WTC11 (cell line): ENCODE data around the gene ATP5ME. TPM values are rescaled to one million over a fixed set of nuclear protein-coding genes. Genes with fewer than 3 reads are reported as not detected.

Experiments used
- ATF6 ChIP-seq: sonication (generic); formaldehyde crosslinking; IDR thresholded peaks from 2 replicates; pipeline ENCODE4 v1.8.1; 2023; ENCODE audit warnings: mild to moderate bottlenecking, missing genetic modification reagents
- CREM ChIP-seq: sonication (generic); formaldehyde crosslinking; IDR thresholded peaks from 2 replicates; pipeline ENCODE4 v1.8.1; 2022; ENCODE audit warnings: mild to moderate bottlenecking, missing genetic modification reagents, moderate library complexity
- FOXP4 ChIP-seq: sonication (generic); formaldehyde crosslinking; IDR thresholded peaks from 2 replicates; pipeline ENCODE4 v1.8.0; 2022; ENCODE audit warnings: mild to moderate bottlenecking, missing genetic modification reagents
- GABPB1 ChIP-seq: sonication (generic); formaldehyde crosslinking; IDR thresholded peaks from 2 replicates; pipeline ENCODE4 v1.8.1; 2023; ENCODE audit warnings: mild to moderate bottlenecking, missing genetic modification reagents
- GTF2I ChIP-seq: fragments of 250-450 bp; sonication (Bioruptor Pico); conservative IDR thresholded peaks from 2 replicates; pipeline ENCODE4 v1.4.0; 2021; ENCODE audit warnings: mild to moderate bottlenecking
- JAZF1 ChIP-seq: fragments of 250-450 bp; sonication (Bioruptor Pico); IDR thresholded peaks from 2 replicates; pipeline ENCODE4 v1.9.0; 2021; ENCODE audit warnings: moderate library complexity, mild to moderate bottlenecking, inconsistent platforms
- MYBL2 ChIP-seq: sonication (generic); formaldehyde crosslinking; IDR thresholded peaks from 2 replicates; pipeline ENCODE4 v1.8.1; 2023; ENCODE audit warnings: mild to moderate bottlenecking, moderate library complexity, missing genetic modification reagents
- NR3C1 ChIP-seq: sonication (generic); formaldehyde crosslinking; conservative IDR thresholded peaks from 2 replicates; pipeline ENCODE4 v1.8.1; 2023; ENCODE audit warnings: low read depth, mild to moderate bottlenecking, missing genetic modification reagents
- RELA ChIP-seq: sonication (generic); formaldehyde crosslinking; IDR thresholded peaks from 2 replicates; pipeline ENCODE4 v1.8.1; 2022; ENCODE audit warnings: missing genetic modification reagents, mild to moderate bottlenecking, borderline replicate concordance
- TEAD4 ChIP-seq: sonication (generic); formaldehyde crosslinking; IDR thresholded peaks from 2 replicates; pipeline ENCODE4 v1.8.0; 2022; ENCODE audit warnings: mild to moderate bottlenecking, missing genetic modification reagents
- TP53 ChIP-seq: sonication (generic); formaldehyde crosslinking; IDR thresholded peaks from 2 replicates; pipeline ENCODE4 v1.8.1; 2023; ENCODE audit warnings: mild to moderate bottlenecking, missing genetic modification reagents
- ZNF232 ChIP-seq: sonication (generic); formaldehyde crosslinking; IDR thresholded peaks from 2 replicates; pipeline ENCODE4 v1.8.0; 2022; ENCODE audit warnings: mild to moderate bottlenecking, missing genetic modification reagents
- ZNF423 ChIP-seq: fragments of 250-450 bp; sonication (Bioruptor Pico); IDR thresholded peaks from 2 replicates; pipeline ENCODE4 v2.1.2; 2022; ENCODE audit warnings: mild to moderate bottlenecking, moderate library complexity
- total RNA-seq: library from RNA; stranded (reverse); gene quantifications from 3 replicates; pipeline ENCODE4 v1.2.3, GENCODE V29; 2021
- TF ChIP-seq, protein P1 (sequence below): sonication (generic); formaldehyde crosslinking; IDR thresholded peaks from 2 replicates; pipeline ENCODE4 v1.8.1; 2022; ENCODE audit warnings: low read depth, missing genetic modification reagents, borderline replicate concordance
- TF ChIP-seq, protein P2 (sequence below): sonication (generic); formaldehyde crosslinking; IDR thresholded peaks from 2 replicates; pipeline ENCODE4 v1.8.1; 2023; ENCODE audit warnings: mild to moderate bottlenecking, missing genetic modification reagents, moderate library complexity
- TF ChIP-seq, protein P3 (sequence below): sonication (generic); formaldehyde crosslinking; IDR thresholded peaks from 2 replicates; pipeline ENCODE4 v1.8.0; 2023; ENCODE audit warnings: missing genetic modification reagents, mild to moderate bottlenecking, borderline replicate concordance

The ATP5ME gene
- total RNA-seq, 1 experiment from 2014 or later = 468 TPM

- TF ChIP-seq CREM (peak; percentile 93), GABPB1 (CRISPR knock-in tag) (peak; percentile 77), MYBL2 (CRISPR knock-in tag) (0 out of 2 replicates have a peak, but pooled peaks have one; percentile 11), ZNF423 (CRISPR knock-in tag) (no peak; the same call in 1 of the 2 replicates), JAZF1 (CRISPR knock-in tag) (no peak), TEAD4 (CRISPR knock-in tag) (no peak), ATF6 (CRISPR knock-in tag) (no peak), GTF2I (CRISPR knock-in tag) (no peak), ZNF232 (peak; percentile 88), NR3C1 (CRISPR knock-in tag) (no peak), FOXP4 (CRISPR knock-in tag) (no peak), RELA (CRISPR knock-in tag) (no peak), TP53 (CRISPR knock-in tag) (no peak)
- TF ChIP-seq, protein P1, sequence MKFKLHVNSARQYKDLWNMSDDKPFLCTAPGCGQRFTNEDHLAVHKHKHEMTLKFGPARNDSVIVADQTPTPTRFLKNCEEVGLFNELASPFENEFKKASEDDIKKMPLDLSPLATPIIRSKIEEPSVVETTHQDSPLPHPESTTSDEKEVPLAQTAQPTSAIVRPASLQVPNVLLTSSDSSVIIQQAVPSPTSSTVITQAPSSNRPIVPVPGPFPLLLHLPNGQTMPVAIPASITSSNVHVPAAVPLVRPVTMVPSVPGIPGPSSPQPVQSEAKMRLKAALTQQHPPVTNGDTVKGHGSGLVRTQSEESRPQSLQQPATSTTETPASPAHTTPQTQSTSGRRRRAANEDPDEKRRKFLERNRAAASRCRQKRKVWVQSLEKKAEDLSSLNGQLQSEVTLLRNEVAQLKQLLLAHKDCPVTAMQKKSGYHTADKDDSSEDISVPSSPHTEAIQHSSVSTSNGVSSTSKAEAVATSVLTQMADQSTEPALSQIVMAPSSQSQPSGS (CRISPR knock-in tag) = peak; percentile 72; the same call in 1 of the 2 replicates
- TF ChIP-seq, protein P2, sequence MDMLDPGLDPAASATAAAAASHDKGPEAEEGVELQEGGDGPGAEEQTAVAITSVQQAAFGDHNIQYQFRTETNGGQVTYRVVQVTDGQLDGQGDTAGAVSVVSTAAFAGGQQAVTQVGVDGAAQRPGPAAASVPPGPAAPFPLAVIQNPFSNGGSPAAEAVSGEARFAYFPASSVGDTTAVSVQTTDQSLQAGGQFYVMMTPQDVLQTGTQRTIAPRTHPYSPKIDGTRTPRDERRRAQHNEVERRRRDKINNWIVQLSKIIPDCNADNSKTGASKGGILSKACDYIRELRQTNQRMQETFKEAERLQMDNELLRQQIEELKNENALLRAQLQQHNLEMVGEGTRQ (CRISPR knock-in tag) = peak; percentile 96
- TF ChIP-seq, protein P3, sequence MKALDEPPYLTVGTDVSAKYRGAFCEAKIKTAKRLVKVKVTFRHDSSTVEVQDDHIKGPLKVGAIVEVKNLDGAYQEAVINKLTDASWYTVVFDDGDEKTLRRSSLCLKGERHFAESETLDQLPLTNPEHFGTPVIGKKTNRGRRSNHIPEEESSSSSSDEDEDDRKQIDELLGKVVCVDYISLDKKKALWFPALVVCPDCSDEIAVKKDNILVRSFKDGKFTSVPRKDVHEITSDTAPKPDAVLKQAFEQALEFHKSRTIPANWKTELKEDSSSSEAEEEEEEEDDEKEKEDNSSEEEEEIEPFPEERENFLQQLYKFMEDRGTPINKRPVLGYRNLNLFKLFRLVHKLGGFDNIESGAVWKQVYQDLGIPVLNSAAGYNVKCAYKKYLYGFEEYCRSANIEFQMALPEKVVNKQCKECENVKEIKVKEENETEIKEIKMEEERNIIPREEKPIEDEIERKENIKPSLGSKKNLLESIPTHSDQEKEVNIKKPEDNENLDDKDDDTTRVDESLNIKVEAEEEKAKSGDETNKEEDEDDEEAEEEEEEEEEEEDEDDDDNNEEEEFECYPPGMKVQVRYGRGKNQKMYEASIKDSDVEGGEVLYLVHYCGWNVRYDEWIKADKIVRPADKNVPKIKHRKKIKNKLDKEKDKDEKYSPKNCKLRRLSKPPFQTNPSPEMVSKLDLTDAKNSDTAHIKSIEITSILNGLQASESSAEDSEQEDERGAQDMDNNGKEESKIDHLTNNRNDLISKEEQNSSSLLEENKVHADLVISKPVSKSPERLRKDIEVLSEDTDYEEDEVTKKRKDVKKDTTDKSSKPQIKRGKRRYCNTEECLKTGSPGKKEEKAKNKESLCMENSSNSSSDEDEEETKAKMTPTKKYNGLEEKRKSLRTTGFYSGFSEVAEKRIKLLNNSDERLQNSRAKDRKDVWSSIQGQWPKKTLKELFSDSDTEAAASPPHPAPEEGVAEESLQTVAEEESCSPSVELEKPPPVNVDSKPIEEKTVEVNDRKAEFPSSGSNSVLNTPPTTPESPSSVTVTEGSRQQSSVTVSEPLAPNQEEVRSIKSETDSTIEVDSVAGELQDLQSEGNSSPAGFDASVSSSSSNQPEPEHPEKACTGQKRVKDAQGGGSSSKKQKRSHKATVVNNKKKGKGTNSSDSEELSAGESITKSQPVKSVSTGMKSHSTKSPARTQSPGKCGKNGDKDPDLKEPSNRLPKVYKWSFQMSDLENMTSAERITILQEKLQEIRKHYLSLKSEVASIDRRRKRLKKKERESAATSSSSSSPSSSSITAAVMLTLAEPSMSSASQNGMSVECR (CRISPR knock-in tag) = peak; percentile 67; the same call in 1 of the 2 replicates
Observed at GRCh38 chr4:674172-675035, at the start of gene ATP5ME, which contains the start of gene MYL5 (continued).
